K562 (cell line): Measurements from ENCODE around the gene SCARF1. TPM values are rescaled to one million over a fixed set of nuclear protein-coding genes. Genes with fewer than 3 reads are reported as not detected.

Experiments used
- C11orf30 ChIP-seq: fragments of 450-650 bp; IDR thresholded peaks from 2 replicates; pipeline ENCODE4 v1.6.1; 2016; ENCODE audit warnings: low read depth, mild to moderate bottlenecking
- CTBP1 ChIP-seq: fragments of 450-650 bp; IDR thresholded peaks from 2 replicates; pipeline ENCODE4 v1.6.1; 2016; ENCODE audit warnings: borderline replicate concordance
- ESRRA ChIP-seq: fragments of 450-650 bp; IDR thresholded peaks from 2 replicates; pipeline ENCODE4 v1.6.1; 2014; ENCODE audit warnings: low read depth, mild to moderate bottlenecking, moderate library complexity, borderline replicate concordance
- HSF4 ChIP-seq: fragments of 250-450 bp; sonication (Bioruptor Pico); IDR thresholded peaks from 2 replicates; pipeline ENCODE4 v2.1.2; 2022; ENCODE audit warnings: mild to moderate bottlenecking, moderate library complexity, borderline replicate concordance
- MNT ChIP-seq, 2 experiments: fragments of 450-650 bp; conservative IDR thresholded peaks; 2 replicates each; pipeline ENCODE4 v1.6.1; 2017; ENCODE audit warnings: mild to moderate bottlenecking in 2 of 2, moderate library complexity in 2 of 2
- MYC ChIP-seq, 2 experiments: fragments of 250-450 bp in 1 of 2; sonication (Bioruptor Pico) in 1 of 2; IDR thresholded peaks; 2 replicates each; pipeline versions ENCODE4 v1.5.1 to v1.6.1; 2012 to 2021; ENCODE audit warnings: low read depth in 2 of 2, borderline replicate concordance in 1 of 2, improper control_type of control experiment in 1 of 2, low read length in 1 of 2, mild to moderate bottlenecking in 1 of 2, moderate library complexity in 1 of 2
- RBBP5 ChIP-seq: fragments of 200-600 bp; sonication (generic); IDR thresholded peaks from 2 replicates; pipeline ENCODE4 v1.6.1; 2012; ENCODE audit warnings: borderline replicate concordance, mild to moderate bottlenecking, low read length, control low read depth, inconsistent platforms; ENCODE audit not compliant: insufficient read depth, poor library complexity, severe bottlenecking
- RBFOX2 ChIP-seq: fragments of 200-400 bp; formaldehyde crosslinking; IDR thresholded peaks from 2 replicates; pipeline ENCODE4 v1.6.1; 2017; ENCODE audit warnings: low read depth, mild to moderate bottlenecking, low read length, moderate library complexity
- SAP30 ChIP-seq: fragments of 200-600 bp; sonication (generic); IDR thresholded peaks from 2 replicates; pipeline ENCODE4 v1.6.1; 2012; ENCODE audit warnings: borderline replicate concordance, low read depth, mild to moderate bottlenecking, moderate library complexity, low read length, control low read depth, inconsistent platforms; ENCODE audit not compliant: insufficient read depth, poor library complexity, severe bottlenecking
- WHSC1 ChIP-seq: IDR thresholded peaks from one replicate; pipeline ENCODE4 v1.6.1; 2012; ENCODE audit warnings: low read length, control low read depth, inconsistent platforms
- ZBTB40 ChIP-seq, 2 experiments: fragments of 450-650 bp in 1 of 2; sonication (generic) in 1 of 2; formaldehyde crosslinking in 1 of 2; IDR thresholded peaks; 2 replicates each; pipeline versions ENCODE4 v1.7.1 to v1.9.0; 2016 to 2022; ENCODE audit warnings: inconsistent platforms in 1 of 2, mild to moderate bottlenecking in 1 of 2, missing genetic modification reagents in 1 of 2
- ZC3H8 ChIP-seq: fragments of 450-650 bp; IDR thresholded peaks from 2 replicates; pipeline ENCODE4 v1.6.1; 2017
- ZNF253 ChIP-seq: fragments of 250-450 bp; sonication (Bioruptor Pico); conservative IDR thresholded peaks from 2 replicates; pipeline ENCODE4 v1.6.1; 2021; ENCODE audit warnings: mild to moderate bottlenecking
- ZNF384 ChIP-seq: IDR thresholded peaks from 2 replicates; pipeline ENCODE4 v1.6.1; 2012; ENCODE audit warnings: low read depth, low read length, improper control_type of control experiment
- ZNF79 ChIP-seq: fragments of 250-450 bp; sonication (Bioruptor Pico); IDR thresholded peaks from 2 replicates; pipeline ENCODE4 v1.4.0; 2020; ENCODE audit warnings: low read depth, mild to moderate bottlenecking, moderate library complexity
- polyA plus RNA-seq, 8 experiments: library from polyadenylated mRNA; depleted of rRNA in 4 of 8; stranded (reverse) in 5 of 8; unstranded in 3 of 8; fragments of >200 nt; fragmentation: Nextera tagmentation in 2 of 8; fragmentation: Illumina TruSeq in 1 of 8; extraction: Ambion mirVana in 2 of 8; extraction: Trizol in 1 of 8; gene quantifications; 2 replicates each; pipeline versions ENCODE4 v1.2.1 to v1.2.3, GENCODE V29; 2011 to 2014; ENCODE audit warnings: inconsistent platforms in 1 of 8, missing spikeins in 1 of 8
- total RNA-seq, 7 experiments: library from RNA; depleted of rRNA in 6 of 7; stranded (reverse); fragments of >200 nt in 6 of 7; fragmentation: Illumina TruSeq in 2 of 7; extraction: Trizol in 2 of 7; gene quantifications; 2 replicates each; pipeline versions ENCODE4 v1.2.1 to v1.2.3, GENCODE V29; 2011 to 2021; ENCODE audit warnings: low replicate concordance in 1 of 7

SCARF1 gene
- total and polyA plus RNA-seq, 9 of the 15 experiments (the other 6 are each of a cell fraction or from before 2014, with no cell fraction given), result 0.04 to 2.1 (median 0.63) TPM

- TF ChIP-seq RBBP5 (peak; percentile 73), ZNF79 (CRISPR knock-in tag) (no peak), ESRRA (no peak; the same call in 1 of the 2 replicates), ZC3H8 (no peak), MNT (conservative IDR thresholded peaks at IDR 0.05) (peak; percentile 44 to 80), C11orf30 (peak; percentile 51), HSF4 (CRISPR knock-in tag) (no peak), ZNF384 (no peak), SAP30 (peak; percentile 3), ZBTB40 (IDR thresholded peaks at IDR 0.05) (peak; percentile 89), ZBTB40 (CRISPR knock-in tag; IDR thresholded peaks at IDR 0.05) (no peak), ZNF253 (CRISPR knock-in tag) (no peak), WHSC1 (no peak), MYC (IDR thresholded peaks at IDR 0.05; ENCODE audit: low read depth, low read length) (0 out of 2 replicates have a peak, but pooled peaks have one; percentile 65), MYC (CRISPR knock-in tag; IDR thresholded peaks at IDR 0.05; ENCODE audit: borderline replicate concordance, low read depth) (peak; percentile 79; the same call in 1 of the 2 replicates), RBFOX2 (peak; percentile 94), CTBP1 (peak; percentile 31; the same call in 1 of the 2 replicates)
Measured at GRCh38 chr17:1684378-1685189, 39.1 kb upstream of the SCARF1 start, which contains the start of gene PRPF8 (continued).
